Measurements from ENCODE around the gene PLXNC1. TPM values are rescaled to one million over a fixed set of nuclear protein-coding genes. Genes with fewer than 3 reads are reported as not detected.

PLXNC1 gene
- total and polyA plus RNA-seq, 4 donors = 1.7 to 70.0 (median 36.3) TPM

GRCh38 chr12:94111302-94111701 is 37.1 kb upstream of the PLXNC1 start:
- 87 to 88% methylated on average over 2 of the region's 2 CpGs for WGBS, 2 donors
- ATAC-seq (ENCODE audit: insufficient read depth, low FRiP score) (no peak), DNase-seq (no peak)
- Histone ChIP-seq H3K9me3 (ENCODE audit: control insufficient read depth in 4 of 4, insufficient read depth in 3 of 4, low read length in 3 of 4) (peaks cover 0 to 3% (median 0%) of the 10 kb centered on the region in 4 donors), H3K4me3 (no peak overlapping the region), H3K27me3 (ENCODE audit: control insufficient read depth in 3 of 3, insufficient read depth in 3 of 3, low read length in 2 of 3) (no peaks in the 10 kb centered on the region), H3K4me1 (ENCODE audit: control insufficient read depth in 5 of 5, insufficient read depth in 5 of 5, low read length in 5 of 5) (no peaks in the 10 kb centered on the region), H3K27ac (ENCODE audit: low read depth in 1 of 2, low read length in 1 of 2) (no peak overlapping the region), H3K9ac (ENCODE audit: insufficient read depth in 1 of 2, low read length in 2 of 2) (no peak overlapping the region), H3K36me3 (ENCODE audit: control insufficient read depth in 4 of 4, insufficient read depth in 4 of 4, low read length in 4 of 4) (no peaks in the 10 kb centered on the region)
- TF ChIP-seq CTCF (IDR thresholded peaks at IDR 0.05; ENCODE audit: control extremely low read depth, extremely low read depth) = no peak

GRCh38 chr12:94112121-94112520 is 36.3 kb upstream of the PLXNC1 start:
- peak; percentile 45 for ATAC-seq (ENCODE audit: insufficient read depth, low FRiP score)
- no peak overlapping the region for H3K27ac ChIP-seq (ENCODE audit: low read depth in 1 of 2, low read length in 1 of 2)
- peaks cover 0 to 3% (median 0%) of the 10 kb centered on the region in 4 donors for H3K9me3 ChIP-seq (ENCODE audit: control insufficient read depth in 4 of 4, insufficient read depth in 3 of 4, low read length in 3 of 4)
- no peaks in the 10 kb centered on the region for H3K36me3 ChIP-seq (ENCODE audit: control insufficient read depth in 4 of 4, insufficient read depth in 4 of 4, low read length in 4 of 4)
- no peaks in the 10 kb centered on the region for H3K27me3 ChIP-seq (ENCODE audit: control insufficient read depth in 3 of 3, insufficient read depth in 3 of 3, low read length in 2 of 3)
- TF ChIP-seq CTCF (IDR thresholded peaks at IDR 0.05; ENCODE audit: control extremely low read depth, extremely low read depth) = no peak
- WGBS, 2 donors = 48 to 51% methylated on average over 2 of the region's 2 CpGs
- H3K4me3 ChIP-seq = no peak overlapping the region
- no peaks in the 10 kb centered on the region for H3K4me1 ChIP-seq (ENCODE audit: control insufficient read depth in 5 of 5, insufficient read depth in 5 of 5, low read length in 5 of 5)
- peak in 1 of 3 donors; percentile 7 for DNase-seq
- no peak overlapping the region for H3K9ac ChIP-seq (ENCODE audit: insufficient read depth in 1 of 2, low read length in 2 of 2)

GRCh38 chr12:94114166-94114565 is 34.2 kb upstream of the PLXNC1 start:
- no peak overlapping the region for H3K27ac ChIP-seq (ENCODE audit: low read depth in 1 of 2, low read length in 1 of 2)
- H3K4me3 ChIP-seq = no peak overlapping the region
- WGBS, 2 donors = 87 to 90% methylated on average over 4 of the region's 4 CpGs
- DNase-seq (no peak), ATAC-seq (ENCODE audit: insufficient read depth, low FRiP score) (no peak)
- no peak for TF ChIP-seq CTCF (IDR thresholded peaks at IDR 0.05; ENCODE audit: control extremely low read depth, extremely low read depth)
- no peak overlapping the region for H3K9ac ChIP-seq (ENCODE audit: insufficient read depth in 1 of 2, low read length in 2 of 2)
- no peaks in the 10 kb centered on the region for H3K36me3 ChIP-seq (ENCODE audit: control insufficient read depth in 4 of 4, insufficient read depth in 4 of 4, low read length in 4 of 4)
- H3K27me3 ChIP-seq (ENCODE audit: control insufficient read depth in 3 of 3, insufficient read depth in 3 of 3, low read length in 2 of 3) = no peaks in the 10 kb centered on the region
- H3K4me1 ChIP-seq (ENCODE audit: control insufficient read depth in 5 of 5, insufficient read depth in 5 of 5, low read length in 5 of 5) = no peaks in the 10 kb centered on the region
- H3K9me3 ChIP-seq (ENCODE audit: control insufficient read depth in 4 of 4, insufficient read depth in 3 of 4, low read length in 3 of 4) = peaks cover 0 to 3% (median 0%) of the 10 kb centered on the region in 4 donors

- Histone ChIP-seq H3K4me1 (ENCODE audit: control insufficient read depth in 5 of 5, insufficient read depth in 5 of 5, low read length in 5 of 5) (no peaks in the 10 kb centered on the region), H3K4me3 (no peak overlapping the region), H3K27ac (ENCODE audit: low read depth in 1 of 2, low read length in 1 of 2) (no peak overlapping the region), H3K36me3 (ENCODE audit: control insufficient read depth in 4 of 4, insufficient read depth in 4 of 4, low read length in 4 of 4) (no peaks in the 10 kb centered on the region), H3K27me3 (ENCODE audit: control insufficient read depth in 3 of 3, insufficient read depth in 3 of 3, low read length in 2 of 3) (no peaks in the 10 kb centered on the region), H3K9ac (ENCODE audit: insufficient read depth in 1 of 2, low read length in 2 of 2) (no peak overlapping the region), H3K9me3 (ENCODE audit: control insufficient read depth in 4 of 4, insufficient read depth in 3 of 4, low read length in 3 of 4) (no peaks in the 10 kb centered on the region)
- DNase-seq = no peak
- WGBS, 2 donors = 93 to 96% methylated on average over 2 of the region's 2 CpGs
- ATAC-seq (ENCODE audit: insufficient read depth, low FRiP score) = no peak
- TF ChIP-seq CTCF (IDR thresholded peaks at IDR 0.05; ENCODE audit: control extremely low read depth, extremely low read depth) = no peak
Measured at GRCh38 chr12:94116191-94116590, 32.2 kb upstream of the PLXNC1 start.

All from lung (tissue), 12 donors.